Measurements from ENCODE around the gene FOXC2. TPM values are rescaled to one million over a fixed set of nuclear protein-coding genes. Genes with fewer than 3 reads are reported as not detected.
A peak's percentile ranks its signal among the peaks of the same experiment; 100 is the strongest.
"Not testable (repeated sequence)": the region's sequence is repeated elsewhere in the genome, so short reads cannot be mapped to it uniquely, and the experiment has no call there.

FOXC2 gene
- polyA plus RNA-seq, 3 donors from 2014 or later = not detected

DNA sequence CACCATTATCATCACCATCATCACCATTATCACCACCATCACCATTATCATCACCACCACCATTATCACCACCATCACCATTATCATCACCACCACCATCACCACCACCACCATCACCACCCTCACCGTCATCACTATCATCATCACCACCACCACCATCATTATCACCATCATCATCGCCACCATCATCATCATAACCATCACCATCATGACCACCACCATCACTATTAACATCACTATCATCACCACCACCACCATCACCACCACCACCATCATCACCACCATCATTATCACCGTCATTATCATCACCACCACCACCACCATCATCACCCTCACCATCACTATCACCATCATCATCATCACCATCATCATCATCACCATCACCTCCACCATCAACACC lies 20.9 kb downstream of the FOXC2 start:
- no peaks in the 10 kb centered on the region for H3K36me3 Mint-ChIP-seq
- no peak for DNase-seq
- no peak overlapping the region for H3K4me3 Mint-ChIP-seq
- peaks cover 1 to 9% (median 3%) of the 10 kb centered on the region in 3 donors for H3K27me3 Mint-ChIP-seq (ENCODE audit: low read depth in 3 of 3)
- no peaks in the 10 kb centered on the region for H3K4me1 Mint-ChIP-seq
- no peaks in the 10 kb centered on the region for H3K9me3 Mint-ChIP-seq
- no peak overlapping the region for H3K27ac Mint-ChIP-seq

DNA sequence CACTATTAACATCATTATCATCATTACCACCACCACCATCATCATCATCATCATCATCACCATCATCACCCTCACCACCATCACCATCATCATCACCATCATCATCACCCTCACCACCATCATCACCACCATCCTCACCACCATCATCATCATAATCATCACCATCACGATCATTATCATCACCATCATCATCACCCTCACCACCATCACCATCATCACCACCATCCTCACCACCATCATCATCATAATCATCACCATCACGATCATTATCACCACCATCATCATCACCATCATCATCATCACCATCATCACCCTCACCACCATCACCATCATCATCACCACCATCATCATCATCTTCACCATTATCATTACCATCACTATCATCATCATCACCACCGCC lies 21.3 kb downstream of the FOXC2 start:
- not testable (repeated sequence) for H3K36me3 Mint-ChIP-seq; H3K27me3 Mint-ChIP-seq (ENCODE audit: low read depth in 3 of 3)

DNA sequence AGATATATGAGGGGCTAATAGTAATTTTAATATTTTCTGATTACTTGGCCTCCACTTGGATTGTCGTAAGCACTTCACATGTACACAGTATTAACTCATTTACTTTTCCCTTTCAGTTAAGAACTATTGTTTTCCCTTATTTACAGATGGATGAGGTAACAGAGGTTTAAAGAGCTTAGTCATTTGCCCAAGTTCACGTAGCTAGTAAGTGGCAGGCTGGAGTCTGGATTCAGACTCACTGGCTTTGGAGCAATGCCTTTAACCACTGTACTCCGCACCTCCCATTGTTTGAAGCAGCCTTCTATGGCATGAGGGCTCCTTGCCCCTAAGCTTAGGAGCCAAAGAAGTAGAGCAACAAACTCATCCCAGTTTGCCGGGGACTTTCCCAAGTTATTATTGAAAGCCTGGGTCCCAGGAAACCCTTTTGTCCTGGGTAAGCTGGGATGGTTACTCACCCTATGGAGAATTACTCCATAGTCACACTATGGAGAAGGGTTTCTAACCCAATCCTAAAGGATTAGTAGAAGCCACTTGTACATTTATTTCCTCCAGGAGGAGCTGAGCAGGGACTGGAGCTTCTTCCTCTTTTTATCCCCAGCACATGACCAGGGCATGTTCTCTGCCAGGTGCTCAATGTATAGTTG lies 24.0 kb downstream of the FOXC2 start:
- Mint-ChIP-seq H3K4me1 (no peaks in the 10 kb centered on the region), H3K9me3 (no peaks in the 10 kb centered on the region), H3K36me3 (no peaks in the 10 kb centered on the region), H3K27me3 (ENCODE audit: low read depth in 3 of 3) (peaks cover 1 to 12% (median 7%) of the 10 kb centered on the region in 3 donors), H3K27ac (no peak overlapping the region), H3K4me3 (no peak overlapping the region)
- no peak for DNase-seq

More for the DNA sequence above, 21.3 kb downstream of the FOXC2 start:
- not testable (repeated sequence) for H3K4me1 Mint-ChIP-seq, H3K4me3 Mint-ChIP-seq, H3K9me3 Mint-ChIP-seq, H3K27ac Mint-ChIP-seq, DNase-seq

DNA sequence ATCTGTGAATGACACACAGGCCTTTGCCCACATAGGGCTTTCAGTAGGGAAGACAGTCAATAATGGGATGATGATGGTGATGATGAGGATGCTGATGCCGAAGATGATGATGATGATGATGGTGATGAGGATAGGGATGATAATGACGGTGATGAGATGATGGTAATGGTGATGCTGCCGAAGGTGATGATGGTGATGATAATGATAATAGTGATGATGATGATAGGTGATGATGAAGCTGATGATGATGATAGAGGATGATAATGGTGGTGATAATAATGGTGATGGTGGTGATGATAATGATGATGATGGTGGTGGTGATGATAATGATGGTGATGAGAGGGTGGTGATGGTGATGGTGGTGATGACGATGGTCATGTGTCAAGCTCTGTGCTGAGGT lies 24.6 kb downstream of the FOXC2 start:
- DNase-seq = no peak
- H3K4me1 Mint-ChIP-seq = no peaks in the 10 kb centered on the region
- H3K9me3 Mint-ChIP-seq = no peaks in the 10 kb centered on the region
- H3K4me3 Mint-ChIP-seq = no peak overlapping the region
- H3K27me3 Mint-ChIP-seq (ENCODE audit: low read depth in 3 of 3) = peaks cover 1 to 12% (median 7%) of the 10 kb centered on the region in 3 donors
- H3K27ac Mint-ChIP-seq = no peak overlapping the region
- no peaks in the 10 kb centered on the region for H3K36me3 Mint-ChIP-seq

DNA sequence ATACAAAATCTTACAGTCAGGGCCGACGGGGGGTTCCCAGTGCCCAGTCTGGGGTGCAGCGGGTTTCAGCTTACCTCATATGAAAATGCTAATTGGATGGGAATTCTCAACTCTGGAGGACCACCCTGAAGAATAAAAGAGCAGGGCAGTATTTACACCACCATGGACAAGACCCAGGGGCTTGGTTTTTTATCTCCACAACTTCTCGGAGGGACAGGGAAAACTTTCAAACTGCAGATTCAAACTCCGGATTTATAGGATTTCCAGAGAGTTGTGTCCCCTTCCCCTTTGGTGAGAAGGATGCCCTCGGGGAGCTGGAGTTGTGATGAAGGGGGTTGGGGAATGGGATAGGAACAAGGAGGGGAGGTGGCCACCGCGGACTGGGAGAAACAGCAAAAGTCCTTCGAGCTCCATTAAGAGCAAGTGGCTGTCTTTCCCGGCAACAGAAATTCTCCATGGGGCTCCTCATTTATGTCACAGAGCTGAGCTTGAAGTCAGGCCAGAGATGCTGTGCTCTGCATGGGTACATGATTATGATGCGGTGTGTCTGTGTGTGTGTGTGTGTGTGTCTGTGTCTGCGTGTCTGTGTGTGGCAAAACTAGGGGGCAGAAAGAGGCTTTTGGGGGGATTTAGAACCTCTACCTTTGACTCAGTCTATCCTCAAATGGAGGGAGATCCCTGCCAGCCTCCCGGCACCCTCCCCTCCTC lies 27.4 kb downstream of the FOXC2 start:
- no peaks in the 10 kb centered on the region for H3K36me3 Mint-ChIP-seq
- DNase-seq = no peak
- peaks cover 2 to 12% (median 7%) of the 10 kb centered on the region in 3 donors for H3K27me3 Mint-ChIP-seq (ENCODE audit: low read depth in 3 of 3)
- H3K9me3 Mint-ChIP-seq = no peaks in the 10 kb centered on the region
- no peak overlapping the region for H3K4me3 Mint-ChIP-seq
- no peaks in the 10 kb centered on the region for H3K4me1 Mint-ChIP-seq
- H3K27ac Mint-ChIP-seq = no peak overlapping the region

DNA sequence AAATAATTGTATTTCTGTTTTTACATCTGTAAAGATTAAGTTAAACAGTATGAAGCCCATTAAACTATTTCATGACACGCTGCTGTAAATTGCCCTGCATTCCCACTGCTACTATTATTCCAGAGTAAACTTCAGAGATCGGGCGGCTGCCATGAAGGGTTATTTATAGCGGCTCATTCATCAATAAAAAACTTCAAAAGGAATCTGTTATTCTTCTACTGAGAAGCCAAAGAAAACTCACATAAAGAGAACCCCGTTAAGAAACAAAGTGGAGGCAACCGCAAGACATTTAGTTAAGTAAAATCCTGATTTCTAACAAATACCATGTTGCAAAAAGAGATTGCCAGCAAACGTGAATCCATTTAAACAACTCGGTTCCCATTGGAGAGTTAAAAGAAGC lies 28.1 kb downstream of the FOXC2 start:
- Mint-ChIP-seq H3K9me3 (no peaks in the 10 kb centered on the region), H3K27ac (no peak overlapping the region), H3K36me3 (no peaks in the 10 kb centered on the region), H3K4me1 (no peaks in the 10 kb centered on the region), H3K4me3 (no peak overlapping the region), H3K27me3 (ENCODE audit: low read depth in 3 of 3) (peaks cover 5 to 14% (median 7%) of the 10 kb centered on the region in 3 donors)
- DNase-seq = no peak

DNA sequence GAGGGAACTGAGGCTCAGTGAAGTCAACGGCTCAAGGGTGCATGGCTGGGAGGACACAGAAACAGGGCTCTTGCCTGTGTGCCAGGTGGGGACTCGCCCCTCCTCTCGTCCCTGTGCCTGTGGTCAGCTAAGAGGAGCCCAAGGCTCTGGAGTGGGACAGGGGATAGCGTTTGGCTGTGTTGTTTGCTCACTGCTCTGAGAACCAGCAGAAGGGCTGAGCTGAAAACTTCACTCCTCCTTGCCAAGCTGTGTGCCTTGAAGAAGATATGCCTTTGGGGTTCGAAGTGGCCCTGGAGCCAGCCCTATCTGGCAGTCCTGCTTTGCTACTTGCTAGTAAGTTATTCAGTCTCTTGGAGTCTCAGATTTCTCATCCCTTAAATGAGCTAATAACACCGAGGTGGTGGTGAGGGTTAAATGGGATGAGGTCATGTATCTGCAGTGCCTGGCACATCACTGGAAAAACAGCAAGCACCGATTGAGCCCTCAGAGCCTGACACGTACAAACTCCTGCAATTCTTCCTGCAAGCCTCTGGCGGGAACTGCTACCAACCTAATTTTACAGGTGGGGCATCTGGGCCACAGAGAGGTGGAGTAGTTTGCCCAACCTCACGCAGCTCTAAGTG lies 29.5 kb downstream of the FOXC2 start:
- no peak overlapping the region for H3K4me3 Mint-ChIP-seq
- no peak for DNase-seq
- peaks cover 4 to 16% (median 10%) of the 10 kb centered on the region in 3 donors for H3K27me3 Mint-ChIP-seq (ENCODE audit: low read depth in 3 of 3)
- H3K9me3 Mint-ChIP-seq = no peaks in the 10 kb centered on the region
- H3K4me1 Mint-ChIP-seq = no peaks in the 10 kb centered on the region
- no peak overlapping the region for H3K27ac Mint-ChIP-seq
- H3K36me3 Mint-ChIP-seq = no peaks in the 10 kb centered on the region

DNA sequence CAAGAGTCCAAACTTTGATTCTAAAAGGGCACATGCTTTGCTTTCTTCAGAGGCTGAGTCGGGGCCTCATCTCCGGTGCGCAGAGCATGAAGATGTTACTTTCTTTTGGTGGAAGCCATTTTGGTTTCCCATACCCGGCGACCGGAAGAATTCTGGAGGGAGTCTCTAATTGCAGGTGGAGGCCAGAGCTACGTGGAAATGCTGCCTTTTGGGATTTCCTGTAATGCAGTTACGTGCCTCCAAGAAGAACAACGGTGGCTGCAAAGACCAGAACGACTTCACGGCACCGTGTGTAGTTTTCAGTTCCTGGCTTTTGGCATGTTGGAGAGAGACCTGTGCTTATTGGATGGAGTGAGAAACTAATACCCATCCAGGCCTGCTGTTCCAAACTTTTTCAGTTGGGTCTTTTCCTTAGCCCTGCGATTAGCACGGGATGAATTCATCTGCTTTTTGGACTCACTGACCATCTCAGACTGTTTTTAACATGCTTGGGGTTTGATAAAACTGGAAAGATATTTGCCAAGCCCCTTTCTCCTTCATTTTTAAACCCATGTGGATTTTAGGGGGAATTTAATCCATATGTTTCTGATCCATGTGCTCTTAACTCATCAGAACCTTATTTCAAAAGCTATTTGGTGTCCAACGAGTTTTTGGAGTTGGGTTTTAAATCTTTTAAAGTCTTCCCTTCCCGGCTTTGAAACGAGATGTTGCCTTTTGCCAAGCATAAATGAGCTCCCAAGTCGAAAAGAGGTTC lies 30.7 kb downstream of the FOXC2 start:
- Mint-ChIP-seq H3K27ac (no peak overlapping the region), H3K36me3 (no peaks in the 10 kb centered on the region), H3K4me1 (no peaks in the 10 kb centered on the region), H3K9me3 (no peaks in the 10 kb centered on the region), H3K4me3 (no peak overlapping the region), H3K27me3 (ENCODE audit: low read depth in 3 of 3) (peaks cover 4 to 11% (median 8%) of the 10 kb centered on the region in 3 donors)
- no peak for DNase-seq

DNA sequence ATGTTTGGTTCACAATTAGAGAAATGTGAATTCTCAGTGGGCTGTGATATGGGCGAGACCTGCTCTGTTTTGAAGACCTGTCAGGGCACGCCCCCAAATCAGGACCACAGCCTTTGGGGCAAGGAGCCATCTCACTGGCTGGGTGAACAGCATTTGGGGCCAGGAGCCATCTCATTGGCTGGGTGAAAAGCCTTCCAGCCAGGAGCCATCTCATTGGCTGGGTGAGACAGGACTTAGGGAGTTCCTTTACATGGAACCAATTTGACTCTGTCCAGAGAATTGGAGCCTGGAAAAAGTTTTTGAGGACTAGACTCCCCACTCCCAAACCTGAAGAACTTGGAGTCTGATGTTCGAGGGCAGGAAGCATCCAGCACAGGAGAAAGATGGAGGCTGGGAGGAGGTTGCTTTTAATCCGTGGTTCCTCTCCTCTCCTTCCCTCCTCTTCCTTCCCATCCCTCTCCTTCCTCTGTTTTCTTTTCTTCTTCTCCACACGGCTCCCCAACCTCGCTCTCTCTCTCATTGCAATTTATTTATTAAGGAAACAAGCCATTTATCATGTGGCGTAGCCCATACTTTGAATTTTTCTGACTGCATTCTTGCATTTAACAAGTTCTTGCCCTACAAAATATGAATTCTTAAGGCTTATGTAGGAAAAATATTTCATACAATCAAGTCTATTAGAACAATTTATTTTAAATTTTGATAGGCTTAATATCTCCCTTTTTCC lies 31.4 kb downstream of the FOXC2 start:
- H3K27me3 Mint-ChIP-seq (ENCODE audit: low read depth in 3 of 3) = peaks cover 7 to 11% (median 8%) of the 10 kb centered on the region in 3 donors
- H3K36me3 Mint-ChIP-seq = no peaks in the 10 kb centered on the region
- H3K4me1 Mint-ChIP-seq = no peaks in the 10 kb centered on the region
- H3K9me3 Mint-ChIP-seq = no peaks in the 10 kb centered on the region
- no peak for DNase-seq
- no peak overlapping the region for H3K27ac Mint-ChIP-seq
- no peak overlapping the region for H3K4me3 Mint-ChIP-seq

DNA sequence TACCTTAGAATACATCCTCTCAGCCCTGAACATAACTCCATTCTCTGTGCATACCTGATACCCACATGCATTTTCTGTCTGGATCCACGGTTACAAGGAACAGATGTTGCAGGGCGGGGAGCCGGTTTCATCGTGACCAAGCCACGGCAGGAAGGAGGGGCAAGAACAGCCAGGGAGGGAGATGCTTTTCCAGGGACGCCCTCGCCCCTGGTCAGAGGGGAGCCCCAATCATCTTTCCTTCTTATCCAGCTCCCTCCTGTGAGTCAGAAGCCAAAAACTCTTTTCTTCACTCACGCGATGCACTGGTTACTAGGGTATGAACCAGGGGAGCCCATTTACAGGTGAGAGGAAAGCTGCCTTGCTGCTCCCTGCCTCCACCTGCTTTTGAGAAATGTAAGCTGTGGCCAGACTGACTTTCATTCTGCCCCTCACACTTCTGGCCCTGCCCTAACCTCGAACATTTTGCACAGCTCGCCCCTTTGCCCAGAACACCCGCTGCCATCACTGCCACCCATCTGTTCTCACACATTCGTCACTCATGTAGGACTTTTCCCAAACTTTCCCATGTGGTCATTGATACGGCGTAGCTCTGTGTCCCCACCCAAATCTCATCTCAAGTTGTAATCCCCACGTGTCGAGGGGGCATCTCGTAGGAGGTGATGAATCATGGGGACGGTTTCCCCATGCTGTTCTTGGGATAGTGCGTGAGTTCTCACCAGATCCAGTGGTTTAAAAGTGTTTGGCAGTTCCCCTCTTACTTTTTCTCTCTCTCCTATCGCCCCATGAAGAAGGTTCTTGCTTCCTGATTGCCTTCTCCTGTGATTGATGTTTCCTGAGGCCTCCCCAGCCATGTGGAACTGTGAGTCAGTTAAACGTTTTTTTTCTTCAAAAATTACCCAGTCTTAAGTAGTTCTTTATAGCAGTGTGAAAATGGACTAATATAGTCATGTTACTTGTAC lies 32.3 kb downstream of the FOXC2 start:
- Mint-ChIP-seq H3K4me1 (no peaks in the 10 kb centered on the region), H3K9me3 (no peaks in the 10 kb centered on the region), H3K4me3 (no peak overlapping the region), H3K27ac (no peak overlapping the region), H3K36me3 (no peaks in the 10 kb centered on the region), H3K27me3 (ENCODE audit: low read depth in 3 of 3) (peaks cover 7 to 8% (median 7%) of the 10 kb centered on the region in 3 donors)
- no peak for DNase-seq

DNA sequence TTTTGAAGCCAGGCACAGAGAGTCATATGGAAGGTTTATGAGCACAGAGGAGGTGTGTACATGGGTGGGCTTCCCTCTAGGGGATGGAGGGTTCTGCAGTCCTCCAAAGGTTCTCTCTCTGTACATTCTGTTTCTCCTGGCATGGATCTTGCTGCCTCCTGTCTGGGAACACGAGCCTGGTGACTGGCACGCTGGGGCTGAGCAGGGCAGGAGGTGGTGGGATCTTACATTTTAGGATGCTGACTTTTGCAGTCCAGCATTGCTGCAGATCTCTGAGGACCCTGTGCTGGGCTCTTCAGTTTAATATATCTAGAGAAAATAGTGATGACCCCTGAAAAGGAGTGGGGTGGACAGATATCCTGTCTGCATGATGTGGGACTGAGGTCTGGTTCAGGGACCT lies 34.7 kb downstream of the FOXC2 start:
- DNase-seq = no peak
- H3K36me3 Mint-ChIP-seq = no peaks in the 10 kb centered on the region
- peaks cover 12 to 13% of the 10 kb centered on the region in 2 donors for H3K4me1 Mint-ChIP-seq
- H3K27me3 Mint-ChIP-seq (ENCODE audit: low read depth in 3 of 3) = peaks cover 4 to 11% (median 4%) of the 10 kb centered on the region in 3 donors
- no peak overlapping the region for H3K27ac Mint-ChIP-seq
- no peak overlapping the region for H3K4me3 Mint-ChIP-seq
- H3K9me3 Mint-ChIP-seq = no peaks in the 10 kb centered on the region

DNA sequence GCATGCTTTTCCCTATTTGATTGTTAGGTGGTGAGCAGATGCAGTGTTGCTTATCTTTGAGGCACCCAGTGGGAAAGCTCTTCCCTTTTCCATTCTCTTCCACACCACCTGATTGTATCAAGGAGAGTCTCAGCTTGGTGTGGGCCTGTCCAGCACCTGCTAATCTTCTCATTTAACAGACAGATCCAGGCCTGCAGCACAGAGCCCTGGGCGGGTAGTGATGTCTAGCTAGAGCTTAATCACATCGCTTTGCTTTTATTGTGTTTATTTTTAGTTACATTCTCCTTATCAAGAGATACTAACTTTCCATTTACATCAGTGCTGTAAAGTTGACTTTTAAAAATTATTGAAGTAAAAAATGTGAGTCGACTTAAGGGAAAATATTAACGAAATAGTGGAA lies 35.9 kb downstream of the FOXC2 start:
- Mint-ChIP-seq H3K27ac (no peak overlapping the region), H3K27me3 (ENCODE audit: low read depth in 3 of 3) (peaks cover 4 to 13% (median 4%) of the 10 kb centered on the region in 3 donors), H3K9me3 (no peaks in the 10 kb centered on the region), H3K4me3 (peak overlapping the region in 2 of 5 donors; percentile 36 to 46), H3K4me1 (peaks cover 12 to 13% of the 10 kb centered on the region in 2 donors), H3K36me3 (no peaks in the 10 kb centered on the region)
- DNase-seq = no peak

Measured in immature natural killer cell (primary cell).